Nephron (organoid): ENCODE results near the gene CHSY3.
"Not testable (repeated sequence)": the region's sequence is repeated elsewhere in the genome, so short reads cannot be mapped to it uniquely, and the experiment has no call there.

Experiments
- H3K27ac Mint-ChIP-seq, 3 experiments: 2 replicates each; pipeline ENCODE4 v1.8.0; 2020; ENCODE audit warnings: mixed read lengths in 3 of 3, mild to moderate bottlenecking in 2 of 3, moderate library complexity in 1 of 3
- H3K27me3 Mint-ChIP-seq: 2 replicates; pipeline ENCODE4 v1.8.0; 2021; ENCODE audit warnings: low read depth, mild to moderate bottlenecking, moderate library complexity, mixed read lengths
- H3K36me3 Mint-ChIP-seq: 2 replicates; pipeline ENCODE4 v1.8.0; 2020; ENCODE audit warnings: low read depth, mixed read lengths
- H3K4me1 Mint-ChIP-seq: 2 replicates; pipeline ENCODE4 v1.8.0; 2020; ENCODE audit warnings: mixed read lengths
- H3K4me3 Mint-ChIP-seq, 3 experiments: 2 replicates each; pipeline ENCODE4 v1.8.0; 2020; ENCODE audit warnings: mild to moderate bottlenecking in 3 of 3, mixed read lengths in 3 of 3, moderate library complexity in 2 of 3
- H3K9me3 Mint-ChIP-seq: 2 replicates; pipeline ENCODE4 v1.8.0; 2020; ENCODE audit warnings: mixed read lengths
- TF ChIP-seq, protein P1 (sequence below), 3 experiments: fragments of 200-600 bp; sonication (generic); IDR thresholded peaks; one replicate each; pipeline ENCODE4 v1.5.0; 2021; ENCODE audit warnings: antibody characterized with exemption in 3 of 3; ENCODE audit not compliant: unreplicated experiment in 3 of 3

Gene CHSY3

DNA sequence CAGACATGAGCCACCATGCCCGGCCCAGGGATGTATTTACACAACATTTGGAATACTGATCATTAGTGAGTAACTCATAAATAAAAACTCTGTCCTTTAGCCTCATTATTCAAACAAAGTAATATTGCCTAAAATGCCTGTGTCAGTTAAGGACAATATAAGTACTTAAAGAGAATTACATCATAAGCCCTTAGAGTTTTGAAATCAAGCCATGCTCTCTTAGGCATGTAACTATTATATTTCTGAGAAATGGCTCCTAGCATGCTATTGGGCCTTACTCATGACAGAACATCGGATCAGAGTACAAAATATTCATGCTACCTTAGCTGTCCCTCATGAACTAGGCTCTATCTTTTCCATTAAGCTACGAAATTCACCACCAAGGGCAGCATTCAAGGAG is 309.3 kb downstream of the CHSY3 start:
- Mint-ChIP-seq H3K4me1 (no peaks in the 10 kb centered on the region), H3K9me3 (no peaks in the 10 kb centered on the region), H3K4me3 (no peak overlapping the region), H3K36me3 (no peaks in the 10 kb centered on the region), H3K27ac (no peak overlapping the region), H3K27me3 (no peaks in the 10 kb centered on the region)
- TF ChIP-seq, protein P1, sequence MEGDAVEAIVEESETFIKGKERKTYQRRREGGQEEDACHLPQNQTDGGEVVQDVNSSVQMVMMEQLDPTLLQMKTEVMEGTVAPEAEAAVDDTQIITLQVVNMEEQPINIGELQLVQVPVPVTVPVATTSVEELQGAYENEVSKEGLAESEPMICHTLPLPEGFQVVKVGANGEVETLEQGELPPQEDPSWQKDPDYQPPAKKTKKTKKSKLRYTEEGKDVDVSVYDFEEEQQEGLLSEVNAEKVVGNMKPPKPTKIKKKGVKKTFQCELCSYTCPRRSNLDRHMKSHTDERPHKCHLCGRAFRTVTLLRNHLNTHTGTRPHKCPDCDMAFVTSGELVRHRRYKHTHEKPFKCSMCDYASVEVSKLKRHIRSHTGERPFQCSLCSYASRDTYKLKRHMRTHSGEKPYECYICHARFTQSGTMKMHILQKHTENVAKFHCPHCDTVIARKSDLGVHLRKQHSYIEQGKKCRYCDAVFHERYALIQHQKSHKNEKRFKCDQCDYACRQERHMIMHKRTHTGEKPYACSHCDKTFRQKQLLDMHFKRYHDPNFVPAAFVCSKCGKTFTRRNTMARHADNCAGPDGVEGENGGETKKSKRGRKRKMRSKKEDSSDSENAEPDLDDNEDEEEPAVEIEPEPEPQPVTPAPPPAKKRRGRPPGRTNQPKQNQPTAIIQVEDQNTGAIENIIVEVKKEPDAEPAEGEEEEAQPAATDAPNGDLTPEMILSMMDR (IDR thresholded peaks at IDR 0.05; ENCODE audit: unreplicated experiment in 3 of 3) = no peak

DNA sequence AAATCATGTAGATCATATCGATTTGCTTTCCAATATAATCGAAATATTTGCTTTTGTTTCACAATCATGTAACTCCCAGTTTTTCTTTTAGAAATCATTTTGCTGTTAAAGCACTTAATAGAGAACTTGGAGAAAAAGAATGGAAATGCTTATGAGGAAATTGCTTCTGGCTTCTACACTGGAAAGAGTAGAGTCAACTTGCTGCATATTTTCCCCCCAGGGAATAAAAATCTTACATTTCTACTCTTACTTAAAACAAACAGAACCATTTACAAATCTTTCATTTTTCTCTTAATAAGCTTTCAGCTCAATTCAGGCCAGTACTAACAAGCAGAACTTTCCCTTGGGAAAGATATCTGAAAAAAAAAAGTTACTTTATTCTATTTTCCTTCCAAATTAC is 312.0 kb downstream of the CHSY3 start:
- H3K27me3 Mint-ChIP-seq = no peaks in the 10 kb centered on the region
- H3K9me3 Mint-ChIP-seq = no peaks in the 10 kb centered on the region
- H3K4me3 Mint-ChIP-seq = no peak overlapping the region
- H3K36me3 Mint-ChIP-seq = no peaks in the 10 kb centered on the region
- TF ChIP-seq, protein P1 (IDR thresholded peaks at IDR 0.05; ENCODE audit: unreplicated experiment in 3 of 3) = no peak
- H3K27ac Mint-ChIP-seq = no peak overlapping the region
- no peaks in the 10 kb centered on the region for H3K4me1 Mint-ChIP-seq

DNA sequence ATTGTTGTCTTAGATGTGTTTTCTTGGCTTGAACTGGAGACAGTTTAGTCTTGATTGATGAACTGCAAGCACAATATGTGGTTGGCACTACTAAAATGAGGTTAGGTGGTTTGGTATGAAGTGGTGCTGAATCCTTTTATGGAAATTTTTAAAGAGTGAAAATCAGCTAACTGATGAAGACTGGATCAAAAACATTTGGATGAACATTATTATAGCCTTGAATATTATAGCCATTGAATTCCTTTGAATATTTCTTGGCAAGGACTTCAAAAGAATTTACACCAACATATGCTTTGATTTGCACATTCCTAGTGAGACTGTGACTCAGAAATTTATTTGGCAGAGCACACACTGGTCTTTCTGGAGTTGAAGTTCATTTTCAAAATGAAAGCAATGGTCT is 318.3 kb downstream of the CHSY3 start:
- Mint-ChIP-seq H3K9me3 (peaks cover 7% of the 10 kb centered on the region), H3K27me3 (no peaks in the 10 kb centered on the region), H3K36me3 (no peaks in the 10 kb centered on the region), H3K4me3 (no peak overlapping the region), H3K4me1 (no peaks in the 10 kb centered on the region), H3K27ac (peak overlapping the region in 1 of 3 experiments; percentile 26)
- TF ChIP-seq, protein P1 (IDR thresholded peaks at IDR 0.05; ENCODE audit: unreplicated experiment in 3 of 3) = no peak

DNA sequence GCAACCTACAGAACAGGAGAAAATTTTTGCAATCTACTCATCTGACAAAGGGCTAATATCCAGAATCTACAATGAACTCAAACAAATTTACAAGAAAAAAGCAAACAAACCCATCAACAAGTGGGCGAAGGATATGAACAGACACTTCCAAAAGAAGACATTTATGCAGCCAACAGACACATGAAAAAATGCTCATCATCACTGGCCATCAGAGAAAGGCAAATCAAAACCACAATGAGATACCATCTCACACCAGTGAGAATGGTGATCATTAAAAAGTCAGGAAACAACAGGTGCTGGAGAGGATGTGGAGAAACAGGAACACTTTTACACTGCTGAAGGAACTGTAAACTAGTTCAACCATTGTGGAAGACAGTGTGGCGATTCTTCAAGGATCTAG is 322.3 kb downstream of the CHSY3 start:
- not testable (repeated sequence) for H3K27me3 Mint-ChIP-seq, H3K27ac Mint-ChIP-seq, H3K4me1 Mint-ChIP-seq, H3K9me3 Mint-ChIP-seq, H3K4me3 Mint-ChIP-seq, H3K36me3 Mint-ChIP-seq

DNA sequence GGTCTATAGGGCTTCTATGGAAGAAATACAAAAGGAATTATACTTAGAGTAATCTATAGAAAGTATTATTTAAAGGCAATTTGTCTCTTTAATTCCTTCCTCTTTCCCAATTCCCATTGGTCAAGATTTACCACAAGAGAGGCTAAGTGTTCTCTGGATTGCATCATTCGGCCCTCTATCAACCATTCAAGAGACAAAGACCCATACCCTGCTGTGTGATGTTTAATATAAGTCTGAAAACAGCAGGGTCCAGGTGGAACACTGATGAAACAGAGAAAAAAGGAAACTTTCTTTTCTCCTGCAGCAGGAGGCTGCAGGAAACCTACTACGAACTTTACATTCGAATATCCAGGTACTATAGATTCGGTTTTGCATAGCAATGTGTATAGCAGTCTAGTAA is 323.4 kb downstream of the CHSY3 start:
- Mint-ChIP-seq H3K27me3 (no peaks in the 10 kb centered on the region), H3K36me3 (no peaks in the 10 kb centered on the region), H3K4me3 (no peak overlapping the region), H3K27ac (no peak overlapping the region), H3K9me3 (peaks cover 7% of the 10 kb centered on the region), H3K4me1 (no peaks in the 10 kb centered on the region)
- TF ChIP-seq, protein P1 (IDR thresholded peaks at IDR 0.05; ENCODE audit: unreplicated experiment in 3 of 3) = no peak

DNA sequence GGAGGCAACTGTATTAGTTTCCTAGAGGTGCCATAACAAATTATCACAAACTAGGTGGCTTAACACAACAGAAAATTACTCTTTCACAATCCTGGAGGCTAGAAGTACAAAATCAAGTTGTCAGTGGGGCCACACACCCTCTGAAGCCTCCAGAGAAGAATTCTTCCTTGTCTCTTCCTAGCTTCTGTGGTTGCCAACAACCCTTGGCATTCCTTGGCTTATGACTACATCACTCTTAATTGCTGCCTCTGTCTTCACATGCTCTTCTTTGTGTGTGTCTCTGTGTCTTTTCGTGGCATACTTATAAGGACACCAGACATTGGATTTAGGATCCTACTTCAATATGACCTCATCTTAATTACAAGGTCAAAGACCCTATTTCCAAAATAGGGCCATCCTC is 327.5 kb downstream of the CHSY3 start:
- Mint-ChIP-seq H3K4me1 (peaks cover 6% of the 10 kb centered on the region), H3K27me3 (no peaks in the 10 kb centered on the region), H3K27ac (no peak overlapping the region), H3K4me3 (no peak overlapping the region), H3K36me3 (no peaks in the 10 kb centered on the region), H3K9me3 (peaks cover 6% of the 10 kb centered on the region)
- TF ChIP-seq, protein P1 (IDR thresholded peaks at IDR 0.05; ENCODE audit: unreplicated experiment in 3 of 3) = no peak
